H1 (cell line): ENCODE results near the gene ATP6V1E1. TPM values are rescaled to one million over a fixed set of nuclear protein-coding genes. Genes with fewer than 3 reads are reported as not detected.
A peak's percentile ranks its signal among the peaks of the same experiment; 100 is the strongest.

Source experiments
- CTCF ChIA-PET: fragments of 300-600 bp; sonication (Branson Sonifier 250); formaldehyde crosslinking; loops from one replicate; lab custom pipeline; 2021; ENCODE audit not compliant: partially characterized antibody; lab: Charles Lee
- POLR2A ChIA-PET: fragments of 300-600 bp; sonication (Branson Sonifier 250); formaldehyde crosslinking; loops from one replicate; lab custom pipeline; 2021; ENCODE audit warnings: inconsistent platforms; ENCODE audit not compliant: partially characterized antibody; lab: Charles Lee
- DNase-seq, 2 experiments: peaks; one replicate each; pipeline versions ENCODE4 v3.0.0 to v3.0.0-alpha.2; 2010 to 2022; ENCODE audit warnings: low spot score in 2 of 2, low read depth in 1 of 2, mixed read lengths in 1 of 2
- FAIRE-seq: peaks from 2 replicates; lab custom pipeline; 2011; peaks lifted over from hg19 to GRCh38; lab: Jason Lieb, UNC
- H2AFZ ChIP-seq: 2 replicates; pipeline ENCODE4 v1.8.1; 2012; ENCODE audit warnings: low read length, inconsistent platforms
- H2AK5ac ChIP-seq: 2 replicates; pipeline ENCODE4 v1.6.1; 2013; ENCODE audit warnings: low read depth, low read length
- H2BK120ac ChIP-seq: replicated peaks from 2 replicates; pipeline ENCODE3; 2013; ENCODE audit warnings: low read depth, low read length, inconsistent platforms
- H2BK12ac ChIP-seq: 2 replicates; pipeline ENCODE4 v1.6.1; 2013; ENCODE audit warnings: low read depth, low read length
- H2BK15ac ChIP-seq: 2 replicates; pipeline ENCODE4 v1.6.1; 2013; ENCODE audit warnings: low read length
- H2BK20ac ChIP-seq: 2 replicates; pipeline ENCODE4 v1.6.1; 2013; ENCODE audit warnings: low read length
- H2BK5ac ChIP-seq: 2 replicates; pipeline ENCODE4 v1.6.1; 2013; ENCODE audit warnings: low read depth, low read length
- H3K14ac ChIP-seq: 2 replicates; pipeline ENCODE4 v1.6.1; 2013; ENCODE audit warnings: inconsistent platforms; ENCODE audit not compliant: insufficient read length
- H3K18ac ChIP-seq: 2 replicates; pipeline ENCODE4 v1.6.1; 2013; ENCODE audit warnings: low read length; ENCODE audit errors: extremely low read depth
- H3K23ac ChIP-seq: 2 replicates; pipeline ENCODE4 v1.6.1; 2013; ENCODE audit warnings: inconsistent platforms; ENCODE audit not compliant: insufficient read length
- H3K23me2 ChIP-seq: 2 replicates; pipeline ENCODE4 v1.6.1; 2013; ENCODE audit warnings: low read depth, low read length
- H3K27ac ChIP-seq: 2 replicates; pipeline ENCODE4 v1.6.1; 2011; ENCODE audit warnings: low read depth, low read length, inconsistent platforms
- H3K27me3 ChIP-seq, 4 experiments: replicated peaks in 1 of 4; 1 replicate in 1 of 4; 2 replicates in 3 of 4; pipeline versions ENCODE4 v1.6.1 to v1.8.1; 2011 to 2013; ENCODE audit warnings: low read length in 3 of 4, mild to moderate bottlenecking in 3 of 4, inconsistent platforms in 2 of 4, mixed read lengths in 2 of 4, moderate library complexity in 1 of 4; ENCODE audit not compliant: control insufficient read depth in 3 of 4, insufficient read depth in 3 of 4; ENCODE audit errors: extremely low read depth in 1 of 4
- H3K36me3 ChIP-seq, 4 experiments: 2 replicates each; pipeline versions ENCODE4 v1.6.1 to v1.8.1; 2011 to 2013; ENCODE audit warnings: mild to moderate bottlenecking in 4 of 4, low read length in 3 of 4, moderate library complexity in 2 of 4, control low read depth in 1 of 4, inconsistent platforms in 1 of 4; ENCODE audit not compliant: insufficient read depth in 4 of 4, control insufficient read depth in 2 of 4
- H3K4ac ChIP-seq: replicated peaks from 2 replicates; pipeline ENCODE3; 2013; ENCODE audit warnings: low read length, low read depth, mixed read lengths, inconsistent platforms; ENCODE audit not compliant: insufficient read length
- H3K4me1 ChIP-seq, 4 experiments: replicated peaks in 1 of 4; 1 replicate in 1 of 4; 2 replicates in 3 of 4; pipeline versions ENCODE4 v1.6.1 to v1.8.1; 2011 to 2013; ENCODE audit warnings: low read length in 3 of 4, inconsistent platforms in 2 of 4, mixed read lengths in 1 of 4; ENCODE audit not compliant: insufficient read depth in 4 of 4, control insufficient read depth in 3 of 4
- H3K4me2 ChIP-seq, 2 experiments: 2 replicates each; pipeline versions ENCODE4 v1.6.1 to v1.8.1; 2011 to 2013; ENCODE audit warnings: low read depth in 2 of 2, low read length in 2 of 2, control low read depth in 1 of 2, inconsistent platforms in 1 of 2, mild to moderate bottlenecking in 1 of 2; ENCODE audit not compliant: insufficient read depth in 1 of 2
- H3K4me3 ChIP-seq, 4 experiments: fragments of 200-600, 300-600 bp in 1 of 4; sonication (generic), shearing (Covaris generic), sonication (Bioruptor Twin) in 1 of 4; 2 replicates each; pipeline versions ENCODE4 v1.5.1 to v1.8.1; 2011 to 2016; ENCODE audit warnings: low read length in 4 of 4, low read depth in 3 of 4, control low read depth in 2 of 4, inconsistent platforms in 2 of 4, mild to moderate bottlenecking in 2 of 4, mixed read lengths in 1 of 4, moderate library complexity in 1 of 4; ENCODE audit not compliant: insufficient read depth in 2 of 4; ENCODE audit errors: extremely low read depth in 1 of 4
- H3K56ac ChIP-seq: replicated peaks from 2 replicates; pipeline ENCODE3; 2013; ENCODE audit warnings: low read depth, mild to moderate bottlenecking, mixed read lengths, low read length, inconsistent platforms; ENCODE audit not compliant: insufficient read length
- H3K79me1 ChIP-seq: 2 replicates; pipeline ENCODE4 v1.6.1; 2013; ENCODE audit warnings: low read depth, low read length, control low read depth
- H3K79me2 ChIP-seq, 2 experiments: 2 replicates each; pipeline versions ENCODE4 v1.6.1 to v1.8.1; 2012 to 2013; ENCODE audit warnings: low read length in 2 of 2, mild to moderate bottlenecking in 2 of 2, inconsistent platforms in 1 of 2; ENCODE audit not compliant: insufficient read depth in 2 of 2, control insufficient read depth in 1 of 2
- H3K9ac ChIP-seq, 4 experiments: replicated peaks in 1 of 4; 1 replicate in 1 of 4; 2 replicates in 3 of 4; pipeline versions ENCODE4 v1.6.1 to v1.8.1; 2011 to 2013; ENCODE audit warnings: low read depth in 3 of 4, low read length in 3 of 4, control low read depth in 2 of 4, mild to moderate bottlenecking in 2 of 4, moderate library complexity in 2 of 4, inconsistent platforms in 1 of 4; ENCODE audit errors: extremely low read depth in 1 of 4
- H3K9me3 ChIP-seq, 2 experiments: 2 replicates each; pipeline versions ENCODE4 v1.6.1 to v1.8.1; 2012 to 2013; ENCODE audit warnings: mild to moderate bottlenecking in 2 of 2, moderate library complexity in 2 of 2, control low read depth in 1 of 2, inconsistent platforms in 1 of 2, low read depth in 1 of 2, low read length in 1 of 2, mixed read lengths in 1 of 2; ENCODE audit not compliant: insufficient read depth in 2 of 2
- H4K20me1 ChIP-seq, 2 experiments: replicated peaks in 1 of 2; 2 replicates each; pipeline versions ENCODE3 to v1.8.1; 2011 to 2013; ENCODE audit warnings: inconsistent platforms in 2 of 2, low read length in 2 of 2, mild to moderate bottlenecking in 1 of 2; ENCODE audit not compliant: insufficient read depth in 2 of 2, control insufficient read depth in 1 of 2
- H4K5ac ChIP-seq: 2 replicates; pipeline ENCODE4 v1.6.1; 2013; ENCODE audit warnings: low read length, low read depth, mixed read lengths, inconsistent platforms; ENCODE audit not compliant: insufficient read length
- H4K8ac ChIP-seq: 2 replicates; pipeline ENCODE4 v1.8.0; 2013; ENCODE audit warnings: mild to moderate bottlenecking, moderate library complexity, low read length, inconsistent platforms; ENCODE audit not compliant: insufficient read depth; ENCODE audit errors: extremely low read depth
- H4K91ac ChIP-seq: replicated peaks from 2 replicates; pipeline ENCODE3; 2013; ENCODE audit warnings: low read length, mixed read lengths, inconsistent platforms; ENCODE audit not compliant: insufficient read length
- CBX5 ChIP-seq: fragments of 300-800, 300-1000 bp; sonication (generic); IDR thresholded peaks from 2 replicates; pipeline ENCODE4 v1.7.1; 2016; ENCODE audit warnings: antibody characterized with exemption, low read length, low read depth
- KDM5A ChIP-seq: fragments of 200-600 bp; IDR thresholded peaks from 2 replicates; pipeline ENCODE4 v1.7.1; 2012; ENCODE audit warnings: mild to moderate bottlenecking, low read length, inconsistent platforms, mixed read lengths
- MAX ChIP-seq: IDR thresholded peaks from 2 replicates; pipeline ENCODE4 v1.6.1; 2012; ENCODE audit warnings: inconsistent platforms
- POLR2A ChIP-seq, 2 experiments: IDR thresholded peaks; 1 replicate in 1 of 2; 2 replicates in 1 of 2; pipeline ENCODE4 v1.6.1; 2011; ENCODE audit warnings: low read depth in 2 of 2, low read length in 2 of 2, mild to moderate bottlenecking in 2 of 2; ENCODE audit errors: control extremely low read depth in 1 of 2
- POLR2AphosphoS5 ChIP-seq: IDR thresholded peaks from 2 replicates; pipeline ENCODE4 v1.6.1; 2011; ENCODE audit warnings: low read depth, low read length
- TEAD4 ChIP-seq: IDR thresholded peaks from 2 replicates; pipeline ENCODE4 v1.6.1; 2012; ENCODE audit warnings: low read depth, low read length, inconsistent platforms, mixed read lengths
- WGBS, 2 experiments: shearing (Covaris generic) in 1 of 2; methylation state at CpG; one replicate each; pipeline versions ENCODE4 v1.1.6 to v1.1.7; 2013 to 2015; ENCODE audit warnings: low lambda C conversion rate in 2 of 2, mixed read lengths in 2 of 2, inconsistent platforms in 1 of 2, low coverage in 1 of 2, missing lambda C conversion rate in 1 of 2; ENCODE audit not compliant: insufficient replicate concordance in 2 of 2, insufficient coverage in 1 of 2, insufficient read length in 1 of 2; ENCODE audit errors: extremely low coverage in 1 of 2, missing lambda C conversion rate in 1 of 2; 5-methylcytosine and 5-hydroxymethylcytosine counted together
- polyA plus RNA-seq, 7 experiments: library from polyadenylated mRNA; depleted of rRNA in 3 of 7; stranded (reverse) in 5 of 7; unstranded in 2 of 7; fragments of >200 nt in 5 of 7; fragments of 200-250 nt in 2 of 7; gene quantifications; 1 replicate in 5 of 7; 2 replicates in 1 of 7; 4 replicates in 1 of 7; pipeline versions ENCODE4 v1.2.1 to v1.2.3, GENCODE V29; 2011 to 2013; ENCODE audit warnings: missing spikeins in 2 of 7, mixed read lengths in 2 of 7
- total RNA-seq: library from RNA; stranded (reverse); fragmentation: NEBNext Ultra II Directional; extraction: Animal tissue kit (Norgen Biotek cat#: 25700); gene quantifications from 2 replicates; pipeline ENCODE4 v1.2.1, GENCODE V29; 2021

The ATP6V1E1 gene
- total and polyA plus RNA-seq, 2 of the 8 experiments (the other 6 are each of a cell fraction or from before 2014, with no cell fraction given), result 80.4 to 88.1 TPM

- no peaks in the 10 kb centered on the region for H3K23me2 ChIP-seq
- H3K79me1 ChIP-seq, result no peaks in the 10 kb centered on the region
- H3K23ac ChIP-seq, result no peak overlapping the region
- no peak overlapping the region for H3K4ac ChIP-seq
- FAIRE-seq, result peak; percentile 76
- no peak overlapping the region for H4K8ac ChIP-seq
- H4K20me1 ChIP-seq, result no peaks in the 10 kb centered on the region
- no peak for DNase-seq
- H3K14ac ChIP-seq, result no peak overlapping the region
- no peak overlapping the region; the same call in 1 of the 2 replicates for H2AK5ac ChIP-seq
- H2BK15ac ChIP-seq, result no peak overlapping the region
- peaks cover 0 to 3% of the 10 kb centered on the region in 2 experiments; a peak in 2 of 4 replicates for H3K9me3 ChIP-seq
- peaks cover 10 to 20% (median 15%) of the 10 kb centered on the region in 4 experiments; a peak in 6 of 7 replicates for H3K4me1 ChIP-seq
- no peak overlapping the region for H4K5ac ChIP-seq
- POLR2A ChIA-PET, result interaction anchor here (0.6 to 5.3 kb wide), 7 partner anchors 13 to 432 kb away, joined by 3 to 18 read pairs (median 3); partner anchors contain the start of gene BCL2L13
- H3K18ac ChIP-seq, result peak overlapping the region; percentile 42; the same call in 1 of the 2 replicates
- H3K79me2 ChIP-seq, result no peaks in the 10 kb centered on the region
- H3K4me2 ChIP-seq, result peak overlapping the region; percentile 58 to 62; a peak in 3 of 4 replicates
- H2AFZ ChIP-seq, result no peak overlapping the region
- peak overlapping the region; percentile 62; the same call in 1 of the 2 replicates for H2BK12ac ChIP-seq
- no peak overlapping the region for H3K56ac ChIP-seq
- TF ChIP-seq POLR2AphosphoS5 (peak; percentile 19; the same call in 1 of the 2 replicates), KDM5A (no peak), TEAD4 (no peak), POLR2A (IDR thresholded peaks at IDR 0.05; ENCODE audit: control extremely low read depth in 1 of 2, low read depth in 2 of 2, low read length in 2 of 2) (0 out of 3 replicates have a peak, but pooled peaks of 1 of the 2 experiments have one; percentile 11), CBX5 (no peak), MAX (no peak)
- no peak overlapping the region for H2BK20ac ChIP-seq
- H4K91ac ChIP-seq, result peak overlapping the region; percentile 2
- peak overlapping the region; percentile 28; the same call in 1 of the 2 replicates for H3K27ac ChIP-seq
- no peak overlapping the region for H3K4me3 ChIP-seq
- peaks cover 4 to 10% (median 7%) of the 10 kb centered on the region in 4 experiments; a peak in 7 of 8 replicates for H3K36me3 ChIP-seq
- WGBS, 2 experiments, result 94% methylated on average over 11 of the region's 11 CpGs; no CpG with 5 or more reads in 1 of the 2 experiments
- CTCF ChIA-PET, result interaction anchor here (0.5 to 1.8 kb wide), 8 partner anchors 18 to 250 kb away, joined by 3 to 6 read pairs (median 4); no protein-coding TSS in a partner anchor
- H2BK120ac ChIP-seq, result peak overlapping the region; percentile 1
- peak overlapping the region; percentile 81; the same call in 1 of the 2 replicates for H2BK5ac ChIP-seq
- H3K27me3 ChIP-seq, result no peaks in the 10 kb centered on the region
- H3K9ac ChIP-seq, result no peak overlapping the region
These were observed 64.6 kb downstream of the ATP6V1E1 start for GRCh38 chr22:17563936-17564391.
